Adrenal gland (tissue), 5 donors: Measurements from ENCODE around the gene UBAP1.
A peak's percentile ranks its signal among the peaks of the same experiment; 100 is the strongest.

Experiments
- POLR2A ChIP-seq, 2 donors: fragments of 450-650 bp; IDR thresholded peaks; one replicate each; pipeline ENCODE4 v1.6.1; 2017; ENCODE audit warnings: antibody characterized with exemption in 2 of 2, mild to moderate bottlenecking in 2 of 2, moderate library complexity in 1 of 2
- TF ChIP-seq, protein P1 (sequence below), 6 experiments: fragments of 450-650 bp in 4 of 6; fragments of 200-600 bp in 2 of 6; sonication (generic) in 1 of 6; IDR thresholded peaks; 1 replicate in 5 of 6; 2 replicates in 1 of 6; pipeline versions ENCODE4 v1.5.1 to v1.8.0; 2016 to 2021; ENCODE audit warnings: antibody characterized with exemption in 6 of 6, mild to moderate bottlenecking in 2 of 6, moderate library complexity in 1 of 6
- donor health status: DM: no; HTN: no; CAD: no.

GRCh38 chr9:34254966-34255825 is 76.4 kb downstream of the UBAP1 start:
- TF ChIP-seq, protein P1, sequence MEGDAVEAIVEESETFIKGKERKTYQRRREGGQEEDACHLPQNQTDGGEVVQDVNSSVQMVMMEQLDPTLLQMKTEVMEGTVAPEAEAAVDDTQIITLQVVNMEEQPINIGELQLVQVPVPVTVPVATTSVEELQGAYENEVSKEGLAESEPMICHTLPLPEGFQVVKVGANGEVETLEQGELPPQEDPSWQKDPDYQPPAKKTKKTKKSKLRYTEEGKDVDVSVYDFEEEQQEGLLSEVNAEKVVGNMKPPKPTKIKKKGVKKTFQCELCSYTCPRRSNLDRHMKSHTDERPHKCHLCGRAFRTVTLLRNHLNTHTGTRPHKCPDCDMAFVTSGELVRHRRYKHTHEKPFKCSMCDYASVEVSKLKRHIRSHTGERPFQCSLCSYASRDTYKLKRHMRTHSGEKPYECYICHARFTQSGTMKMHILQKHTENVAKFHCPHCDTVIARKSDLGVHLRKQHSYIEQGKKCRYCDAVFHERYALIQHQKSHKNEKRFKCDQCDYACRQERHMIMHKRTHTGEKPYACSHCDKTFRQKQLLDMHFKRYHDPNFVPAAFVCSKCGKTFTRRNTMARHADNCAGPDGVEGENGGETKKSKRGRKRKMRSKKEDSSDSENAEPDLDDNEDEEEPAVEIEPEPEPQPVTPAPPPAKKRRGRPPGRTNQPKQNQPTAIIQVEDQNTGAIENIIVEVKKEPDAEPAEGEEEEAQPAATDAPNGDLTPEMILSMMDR (IDR thresholded peaks at IDR 0.05), result peak in 3 of 6 experiments; percentile 3 to 20 (median 13)
- TF ChIP-seq POLR2A (IDR thresholded peaks at IDR 0.05), result peak in 1 of 2 donors; percentile 29
